Upper lobe of right lung (tissue), 1 donor: Measurements from ENCODE around the gene HS6ST1. TPM values are rescaled to one million over a fixed set of nuclear protein-coding genes. Genes with fewer than 3 reads are reported as not detected.

ENCODE experiments used
- ATAC-seq: fragments of 200-7000 bp; cut with Tn5 transposase; one replicate; pipeline ENCODE4 v1.9.1; 2020; ENCODE audit warnings: mild to moderate bottlenecking, moderate library complexity
- DNase-seq: peaks from one replicate; pipeline ENCODE4 v3.0.0-alpha.2; 2020
- H3K27ac ChIP-seq: fragments of 200-600 bp; one replicate; pipeline ENCODE4 v1.8.0; 2022
- H3K27me3 ChIP-seq: fragments of 200-600 bp; one replicate; pipeline ENCODE4 v1.8.0; 2022; ENCODE audit warnings: mild to moderate bottlenecking
- H3K36me3 ChIP-seq: fragments of 200-600 bp; one replicate; pipeline ENCODE4 v1.8.0; 2022
- H3K4me1 ChIP-seq: fragments of 200-600 bp; one replicate; pipeline ENCODE4 v1.8.0; 2022
- H3K4me3 ChIP-seq: fragments of 200-600 bp; one replicate; pipeline ENCODE4 v1.8.0; 2022; ENCODE audit warnings: mild to moderate bottlenecking
- H3K9me3 ChIP-seq: fragments of 200-600 bp; one replicate; pipeline ENCODE4 v1.8.0; 2022
- intact Hi-C: fragments of 100-400 bp; cut with DNase I; formaldehyde crosslinking; loops from one replicate; pipeline ENCODE4 v1.11.0; 2022
- total RNA-seq: library from RNA; stranded (reverse); fragmentation: NEBNext Ultra II Directional; extraction: Animal tissue kit (Norgen Biotek cat#: 25700); gene quantifications from one replicate; pipeline ENCODE4 v1.2.1, GENCODE V29; 2021
- TF ChIP-seq, protein P1 (sequence below): fragments of 200-600 bp; IDR thresholded peaks from one replicate; pipeline ENCODE4 v1.8.0; 2022; ENCODE audit warnings: antibody characterized with exemption
- donor health status: DM: no; HTN: yes; CAD: no; lungs with severe emphysema.

Gene HS6ST1
- total RNA-seq, 1 donor from 2014 or later: 33.2 TPM

- H3K9me3 ChIP-seq: peaks cover 8% of the 10 kb centered on the region
- DNase-seq: no peak
- no peaks in the 10 kb centered on the region for H3K27me3 ChIP-seq
- H3K36me3 ChIP-seq: no peaks in the 10 kb centered on the region
- intact Hi-C loops: no loop called here
- no peak overlapping the region for H3K27ac ChIP-seq
- H3K4me3 ChIP-seq: no peak overlapping the region
- peak; percentile 3 for ATAC-seq
- H3K4me1 ChIP-seq: no peaks in the 10 kb centered on the region
- TF ChIP-seq, protein P1, sequence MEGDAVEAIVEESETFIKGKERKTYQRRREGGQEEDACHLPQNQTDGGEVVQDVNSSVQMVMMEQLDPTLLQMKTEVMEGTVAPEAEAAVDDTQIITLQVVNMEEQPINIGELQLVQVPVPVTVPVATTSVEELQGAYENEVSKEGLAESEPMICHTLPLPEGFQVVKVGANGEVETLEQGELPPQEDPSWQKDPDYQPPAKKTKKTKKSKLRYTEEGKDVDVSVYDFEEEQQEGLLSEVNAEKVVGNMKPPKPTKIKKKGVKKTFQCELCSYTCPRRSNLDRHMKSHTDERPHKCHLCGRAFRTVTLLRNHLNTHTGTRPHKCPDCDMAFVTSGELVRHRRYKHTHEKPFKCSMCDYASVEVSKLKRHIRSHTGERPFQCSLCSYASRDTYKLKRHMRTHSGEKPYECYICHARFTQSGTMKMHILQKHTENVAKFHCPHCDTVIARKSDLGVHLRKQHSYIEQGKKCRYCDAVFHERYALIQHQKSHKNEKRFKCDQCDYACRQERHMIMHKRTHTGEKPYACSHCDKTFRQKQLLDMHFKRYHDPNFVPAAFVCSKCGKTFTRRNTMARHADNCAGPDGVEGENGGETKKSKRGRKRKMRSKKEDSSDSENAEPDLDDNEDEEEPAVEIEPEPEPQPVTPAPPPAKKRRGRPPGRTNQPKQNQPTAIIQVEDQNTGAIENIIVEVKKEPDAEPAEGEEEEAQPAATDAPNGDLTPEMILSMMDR: no peak
Measured at GRCh38 chr2:128327180-128327964, 8.7 kb upstream of the HS6ST1 start.

- Histone ChIP-seq H3K9me3 (peaks cover 1% of the 10 kb centered on the region), H3K4me1 (peaks cover 4% of the 10 kb centered on the region), H3K4me3 (no peak overlapping the region), H3K27me3 (no peaks in the 10 kb centered on the region), H3K36me3 (no peaks in the 10 kb centered on the region), H3K27ac (no peak overlapping the region)
- TF ChIP-seq, protein P1: no peak
- DNase-seq (no peak), ATAC-seq (no peak)
- intact Hi-C loops: no loop called here
Measured at GRCh38 chr2:128326346-128326745, 7.7 kb upstream of the HS6ST1 start.

DNA sequence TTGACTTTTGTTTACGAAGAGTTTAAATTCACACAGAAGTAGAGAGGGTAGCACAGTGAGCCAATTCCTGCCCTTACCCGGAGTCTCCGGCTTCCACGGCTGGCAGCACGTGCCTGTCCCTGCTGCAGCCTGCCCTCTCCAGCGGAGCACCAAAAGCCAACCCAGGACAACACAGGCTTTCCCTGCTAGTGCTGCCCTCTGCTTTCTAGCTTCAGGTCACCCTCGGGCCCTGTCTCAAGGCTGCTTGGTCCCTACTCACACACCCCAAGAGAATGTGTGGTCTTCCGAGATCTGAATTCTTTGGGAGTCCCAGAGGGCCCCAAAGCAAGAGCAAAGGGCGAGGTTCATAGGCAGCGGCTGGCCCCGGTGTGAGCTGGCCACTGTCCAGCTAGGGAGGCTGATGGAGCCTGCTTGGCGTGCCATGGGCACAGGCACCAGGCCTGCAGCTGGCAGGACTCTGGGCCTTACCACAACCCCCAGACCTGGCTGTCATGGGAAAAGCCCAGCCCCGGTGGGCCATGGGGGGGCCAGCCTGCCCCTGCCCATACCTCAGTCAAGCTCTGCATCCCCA lies 7.0 kb upstream of the HS6ST1 start:
- Histone ChIP-seq H3K27ac (no peak overlapping the region), H3K4me1 (peaks cover 5% of the 10 kb centered on the region), H3K27me3 (no peaks in the 10 kb centered on the region), H3K36me3 (no peaks in the 10 kb centered on the region), H3K4me3 (no peak overlapping the region), H3K9me3 (no peaks in the 10 kb centered on the region)
- intact Hi-C loops: no loop called here
- TF ChIP-seq, protein P1: no peak
- ATAC-seq: no peak
- no peak for DNase-seq

DNA sequence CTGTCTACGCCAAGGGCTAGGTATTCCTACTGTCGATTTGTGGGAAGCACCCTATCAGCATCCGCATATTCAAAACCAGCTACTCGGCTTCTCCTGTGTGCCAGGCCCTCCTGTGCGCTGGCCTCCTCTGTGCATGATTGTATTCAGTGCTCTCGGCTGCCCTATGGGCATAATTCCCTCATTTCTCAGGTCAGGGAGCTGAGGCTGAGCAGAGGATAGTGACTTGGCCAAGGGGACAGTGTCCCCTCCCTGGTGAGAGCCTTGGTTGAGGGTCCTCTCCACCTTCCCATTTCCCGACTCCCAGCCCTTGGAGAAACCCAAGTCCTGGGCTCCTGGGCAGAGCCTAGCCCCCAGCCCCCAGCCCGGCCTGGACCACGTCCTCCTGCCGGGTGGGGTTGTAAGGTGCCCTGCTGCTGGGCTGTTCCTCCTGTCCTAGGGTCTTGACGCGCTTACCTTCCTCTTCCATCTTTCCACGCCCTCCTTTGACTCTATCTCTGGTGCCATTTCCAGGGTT lies 6.3 kb upstream of the HS6ST1 start:
- Histone ChIP-seq H3K27me3 (no peaks in the 10 kb centered on the region), H3K9me3 (no peaks in the 10 kb centered on the region), H3K4me1 (peaks cover 5% of the 10 kb centered on the region), H3K36me3 (no peaks in the 10 kb centered on the region), H3K27ac (no peak overlapping the region), H3K4me3 (no peak overlapping the region)
- DNase-seq (no peak), ATAC-seq (no peak)
- intact Hi-C loops: no loop called here
- TF ChIP-seq, protein P1: no peak

GRCh38 chr2:128324008-128324896 lies 5.6 kb upstream of the HS6ST1 start:
- Histone ChIP-seq H3K36me3 (no peaks in the 10 kb centered on the region), H3K27ac (no peak overlapping the region), H3K4me3 (no peak overlapping the region), H3K9me3 (no peaks in the 10 kb centered on the region), H3K27me3 (no peaks in the 10 kb centered on the region), H3K4me1 (peaks cover 8% of the 10 kb centered on the region)
- TF ChIP-seq, protein P1: no peak
- ATAC-seq (no peak), DNase-seq (peak; percentile 56)
- intact Hi-C loops: no loop called here
